Measurements from ENCODE around the gene PPEF1. TPM values are rescaled to one million over a fixed set of nuclear protein-coding genes. Genes with fewer than 3 reads are reported as not detected.

The PPEF1 gene
- total RNA-seq, 2 experiments from 2014 or later: not detected

DNA sequence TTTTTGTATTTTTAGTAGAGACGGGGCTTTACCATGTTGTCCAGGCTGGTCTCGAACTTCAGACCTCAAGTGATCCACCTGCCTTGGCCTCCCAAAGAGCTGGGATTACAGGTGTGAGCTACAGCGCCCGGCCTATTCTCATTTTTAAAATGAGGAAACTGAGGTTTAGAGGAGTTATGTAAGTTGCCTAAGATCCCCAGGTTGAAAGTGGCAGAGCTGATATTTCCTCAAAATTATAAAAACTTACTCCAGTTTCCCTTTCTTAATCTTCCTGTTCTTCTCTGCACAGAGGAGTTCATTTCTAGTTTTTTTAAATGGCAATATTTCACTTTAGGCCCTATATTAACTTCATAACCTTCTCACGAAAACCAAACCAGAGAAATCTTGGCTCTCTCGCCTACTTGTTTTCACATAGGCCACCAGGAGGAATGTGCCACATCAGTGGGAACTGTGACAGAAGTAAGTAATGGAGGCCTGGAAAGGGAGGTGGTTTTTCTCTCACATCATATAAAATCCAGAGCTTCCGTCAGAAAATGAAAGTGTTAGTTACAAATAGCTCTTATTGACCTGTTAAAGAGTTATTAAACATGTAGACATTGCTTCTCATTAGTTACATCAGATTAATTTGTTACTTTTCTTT is 19.5 kb upstream of the PPEF1 start:
- Mint-ChIP-seq H3K4me3 (no peak overlapping the region), H3K4me1 (no peaks in the 10 kb centered on the region), H3K36me3 (no peaks in the 10 kb centered on the region), H3K9me3 (no peaks in the 10 kb centered on the region), H3K27me3 (no peaks in the 10 kb centered on the region), H3K27ac (no peak overlapping the region)
- no peak for DNase-seq
- no peak for ATAC-seq (ENCODE audit: low read depth)
- POLR2A ChIA-PET: no interaction called here

- no peaks in the 10 kb centered on the region for H3K27me3 Mint-ChIP-seq
- DNase-seq: no peak
- POLR2A ChIA-PET: no interaction called here
Measured at GRCh38 chrX:18691431-18691830, 16.0 kb upstream of the PPEF1 start.

DNA sequence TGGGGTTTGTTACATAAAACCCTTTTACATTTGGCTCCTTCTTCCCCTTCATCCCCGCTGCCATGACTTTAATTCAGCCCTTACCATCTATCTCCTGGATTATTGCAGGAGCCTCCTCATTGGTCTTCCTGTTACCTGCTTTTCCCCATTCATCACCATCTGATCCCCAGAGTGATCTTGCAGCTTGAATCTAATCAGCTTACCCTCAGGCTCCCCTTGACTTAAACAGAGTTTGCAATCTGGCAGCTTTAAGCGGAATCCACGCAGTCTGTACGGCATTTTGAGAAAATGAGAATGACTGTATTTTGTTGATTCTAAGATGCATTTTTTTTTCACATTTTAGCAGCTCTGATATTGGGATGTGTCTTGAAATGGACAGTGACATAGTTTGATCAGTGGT is 14.9 kb upstream of the PPEF1 start:
- POLR2A ChIA-PET: no interaction called here
- ATAC-seq (ENCODE audit: low read depth) (no peak), DNase-seq (no peak)
- Mint-ChIP-seq H3K4me3 (no peak overlapping the region), H3K27me3 (no peaks in the 10 kb centered on the region), H3K4me1 (no peaks in the 10 kb centered on the region), H3K27ac (no peak overlapping the region), H3K36me3 (no peaks in the 10 kb centered on the region), H3K9me3 (no peaks in the 10 kb centered on the region)

More at GRCh38 chrX:18691431-18691830, 16.0 kb upstream of the PPEF1 start:
- Mint-ChIP-seq H3K4me1 (no peaks in the 10 kb centered on the region), H3K27ac (no peak overlapping the region), H3K9me3 (no peaks in the 10 kb centered on the region), H3K4me3 (no peak overlapping the region), H3K36me3 (no peaks in the 10 kb centered on the region)
- no peak for ATAC-seq (ENCODE audit: low read depth)

DNA sequence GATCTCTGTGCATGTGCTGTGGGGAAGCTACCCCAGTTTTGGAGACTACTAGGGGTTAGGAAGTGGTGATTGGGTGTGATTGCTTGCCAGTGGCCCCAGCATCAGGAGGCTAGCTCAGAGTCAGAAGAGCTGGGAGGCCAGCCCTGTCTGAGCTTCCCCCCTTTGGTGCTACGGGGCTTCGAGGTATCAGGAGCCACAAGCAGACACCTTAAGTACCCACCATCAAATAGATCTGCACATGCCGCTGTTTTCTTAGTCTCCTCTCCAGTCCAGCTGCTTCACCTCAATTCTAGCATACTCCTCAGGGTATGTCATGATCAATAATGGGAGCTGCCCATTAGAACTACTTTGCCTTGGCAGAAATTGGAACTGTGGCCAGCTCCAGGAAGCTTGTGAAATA is 10.8 kb upstream of the PPEF1 start:
- POLR2A ChIA-PET: no interaction called here
- no peak for ATAC-seq (ENCODE audit: low read depth)
- Mint-ChIP-seq H3K9me3 (no peaks in the 10 kb centered on the region), H3K27me3 (no peaks in the 10 kb centered on the region), H3K27ac (no peak overlapping the region), H3K36me3 (no peaks in the 10 kb centered on the region), H3K4me1 (no peaks in the 10 kb centered on the region), H3K4me3 (no peak overlapping the region)
- no peak for DNase-seq

DNA sequence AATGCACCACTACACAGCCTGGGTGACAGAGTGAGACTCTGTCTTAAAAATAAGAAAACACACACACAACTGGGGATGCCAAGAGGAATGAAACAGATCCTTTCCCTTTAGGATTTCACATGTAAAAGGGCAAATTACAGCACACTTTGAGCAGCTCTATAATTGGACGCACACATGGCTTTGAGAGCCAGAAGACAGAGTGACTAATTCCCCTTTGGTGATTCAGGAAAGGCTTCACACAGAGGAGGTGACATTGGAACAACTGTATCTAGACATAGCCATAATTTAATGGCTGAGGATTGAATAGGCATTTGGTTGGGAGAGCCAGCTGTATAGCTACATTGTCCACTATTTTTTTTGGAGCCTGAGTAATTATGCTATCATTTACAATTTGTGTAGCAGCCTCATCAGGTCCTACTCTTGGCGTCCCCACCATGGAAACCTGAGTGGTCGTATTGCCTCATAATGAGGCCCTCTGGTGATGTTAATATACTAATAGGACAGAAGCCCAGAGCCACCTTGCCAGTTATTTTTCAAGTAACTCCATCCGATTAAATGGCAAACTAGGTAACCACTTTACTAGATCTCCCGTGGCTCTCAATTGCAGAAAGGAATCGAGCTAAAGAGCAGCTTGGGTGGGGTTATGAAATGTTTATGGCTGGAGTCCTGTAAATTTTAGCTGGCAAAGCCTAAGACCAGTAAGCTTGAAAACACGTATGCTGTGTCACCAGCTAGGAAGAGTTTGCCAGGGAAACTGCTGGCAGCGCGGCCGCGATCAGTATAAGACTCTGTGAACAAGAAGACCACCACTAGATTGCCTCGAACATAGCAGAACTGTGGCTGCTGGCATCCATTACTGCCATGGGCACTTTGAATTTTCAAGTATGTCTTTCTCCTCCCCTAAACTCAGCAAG is 8.5 kb upstream of the PPEF1 start:
- DNase-seq (no peak), ATAC-seq (ENCODE audit: low read depth) (no peak)
- Mint-ChIP-seq H3K27me3 (no peaks in the 10 kb centered on the region), H3K9me3 (no peaks in the 10 kb centered on the region), H3K4me3 (no peak overlapping the region), H3K36me3 (no peaks in the 10 kb centered on the region), H3K27ac (no peak overlapping the region), H3K4me1 (no peaks in the 10 kb centered on the region)
- POLR2A ChIA-PET: no interaction called here

DNA sequence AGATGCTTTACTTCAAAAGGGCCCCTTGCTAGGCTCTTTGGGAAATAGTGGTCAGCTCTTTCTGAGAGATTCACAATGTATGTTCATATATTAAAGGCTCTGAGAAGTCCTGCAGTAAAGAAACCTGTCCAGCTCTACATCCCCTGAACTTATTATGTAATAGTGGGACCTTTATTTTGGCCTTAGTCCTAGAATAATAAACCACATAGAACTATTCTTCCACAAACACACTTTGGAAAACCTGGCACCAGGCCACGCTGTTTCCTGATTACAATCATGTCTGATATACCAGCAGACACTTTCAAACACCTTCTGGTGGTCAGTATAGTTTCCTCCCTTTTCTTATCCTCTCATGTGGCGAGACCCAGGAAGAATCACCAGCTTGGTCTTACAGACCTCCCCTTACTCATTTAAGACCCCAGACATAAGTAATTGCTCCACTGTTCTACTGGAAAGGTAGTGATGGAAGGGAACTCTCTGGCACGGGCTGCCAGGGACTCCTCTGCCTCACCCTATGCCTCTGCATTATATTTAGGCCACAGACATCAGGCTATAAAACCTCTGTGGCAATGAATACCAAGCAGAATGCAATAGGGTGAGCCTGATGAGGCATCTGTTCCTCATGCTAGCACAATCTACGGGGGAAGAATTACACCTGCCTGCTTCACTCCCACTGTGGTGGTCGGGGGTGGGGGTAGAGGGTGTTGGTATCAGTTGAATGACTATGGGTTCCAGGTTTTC is 5.7 kb upstream of the PPEF1 start:
- DNase-seq: no peak
- Mint-ChIP-seq H3K36me3 (no peaks in the 10 kb centered on the region), H3K9me3 (no peaks in the 10 kb centered on the region), H3K27me3 (no peaks in the 10 kb centered on the region), H3K27ac (no peak overlapping the region), H3K4me3 (no peak overlapping the region), H3K4me1 (no peaks in the 10 kb centered on the region)
- no peak for ATAC-seq (ENCODE audit: low read depth)
- POLR2A ChIA-PET: no interaction called here

DNA sequence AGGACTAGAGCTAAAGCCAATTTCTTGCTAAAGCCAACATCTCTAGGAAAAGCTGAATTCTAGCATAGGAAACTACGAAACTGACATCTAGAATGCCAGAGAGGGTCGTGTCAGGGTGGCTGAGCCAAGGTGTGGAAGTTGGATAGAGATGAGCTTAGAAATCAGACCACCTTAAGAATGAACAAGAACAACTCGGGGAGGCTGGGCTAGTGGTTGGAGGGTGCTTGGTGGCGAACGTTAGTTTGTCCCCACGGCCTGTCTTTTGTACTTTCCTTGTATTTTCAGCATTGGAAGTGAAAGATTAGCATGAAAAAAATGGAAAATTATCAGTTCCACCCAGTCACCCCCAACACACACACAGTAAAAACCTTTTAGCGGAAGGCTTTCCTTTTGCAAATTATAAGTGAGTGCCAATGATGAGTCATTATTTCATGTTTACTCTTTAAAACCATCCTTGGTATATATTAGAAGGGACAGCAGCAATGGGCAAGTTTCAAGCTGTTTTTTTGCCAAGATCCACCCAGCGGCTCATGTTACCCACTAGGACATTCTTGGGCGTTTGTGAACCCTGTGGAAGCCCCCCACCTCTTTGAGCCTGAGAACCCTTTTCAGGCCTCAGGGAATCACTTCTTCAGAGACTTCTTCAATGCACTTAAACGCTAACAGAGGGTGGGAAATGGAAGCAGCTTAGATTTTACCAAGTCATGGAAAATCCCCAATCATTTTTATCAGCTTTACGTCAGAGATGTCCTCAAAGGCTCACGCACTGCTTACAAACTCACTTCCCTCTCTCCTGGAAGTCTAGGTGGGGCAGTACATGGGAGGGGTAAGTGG is 4.9 kb upstream of the PPEF1 start:
- DNase-seq (no peak), ATAC-seq (ENCODE audit: low read depth) (no peak)
- Mint-ChIP-seq H3K27me3 (no peaks in the 10 kb centered on the region), H3K27ac (no peak overlapping the region), H3K4me1 (no peaks in the 10 kb centered on the region), H3K36me3 (no peaks in the 10 kb centered on the region), H3K4me3 (no peak overlapping the region), H3K9me3 (no peaks in the 10 kb centered on the region)
- POLR2A ChIA-PET: no interaction called here

- no peak overlapping the region for H3K27ac Mint-ChIP-seq
- POLR2A ChIA-PET: no interaction called here
Measured at GRCh38 chrX:18709833-18710232, 2.4 kb downstream of the PPEF1 start.

DNA sequence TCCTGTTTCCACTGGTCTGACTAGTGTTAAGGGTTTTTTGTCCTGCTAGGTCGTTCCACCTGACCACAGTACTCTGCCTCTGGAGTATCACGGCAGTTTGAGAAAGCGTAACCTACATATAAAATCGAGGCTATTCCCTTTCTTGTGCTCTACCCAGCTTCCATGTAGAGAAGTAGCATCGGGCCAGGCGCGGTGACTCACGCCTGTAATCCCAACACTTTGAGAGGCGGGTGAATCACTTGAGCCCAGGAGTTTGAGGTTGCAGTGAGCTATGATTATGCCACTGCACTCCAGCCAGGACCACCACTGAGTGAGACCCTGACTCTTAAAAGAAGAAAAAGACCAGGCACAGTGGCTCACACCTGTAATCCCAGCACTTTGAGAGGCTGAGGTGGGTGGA is 7.5 kb downstream of the PPEF1 start:
- Mint-ChIP-seq H3K4me1 (no peaks in the 10 kb centered on the region), H3K9me3 (no peaks in the 10 kb centered on the region), H3K36me3 (no peaks in the 10 kb centered on the region), H3K27me3 (no peaks in the 10 kb centered on the region), H3K4me3 (no peak overlapping the region), H3K27ac (no peak overlapping the region)
- POLR2A ChIA-PET: no interaction called here
- DNase-seq: no peak
- no peak for ATAC-seq (ENCODE audit: low read depth)

More at GRCh38 chrX:18709833-18710232, 2.4 kb downstream of the PPEF1 start:
- ATAC-seq (ENCODE audit: low read depth) (no peak), DNase-seq (no peak)
- Mint-ChIP-seq H3K36me3 (no peaks in the 10 kb centered on the region), H3K27me3 (no peaks in the 10 kb centered on the region), H3K9me3 (no peaks in the 10 kb centered on the region), H3K4me1 (no peaks in the 10 kb centered on the region), H3K4me3 (no peak overlapping the region)

DNA sequence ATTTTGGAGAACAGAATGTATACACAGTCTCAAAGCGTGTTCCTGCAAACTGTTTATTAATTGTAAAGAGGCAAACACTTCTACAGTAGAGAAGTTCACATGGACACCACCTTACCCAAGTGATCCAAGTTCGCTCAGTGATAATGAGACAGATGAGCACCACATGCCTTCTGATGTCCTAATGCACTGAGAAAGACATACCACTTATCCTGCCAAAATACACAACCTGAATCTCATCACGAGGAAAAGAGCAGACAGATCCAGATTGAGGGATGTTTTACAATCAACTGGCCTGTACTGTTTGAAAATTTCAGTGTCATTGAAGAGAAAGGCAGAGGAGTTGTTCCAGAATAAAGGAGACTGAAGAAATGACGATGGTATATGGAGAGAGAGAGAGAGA is 12.4 kb downstream of the PPEF1 start:
- Mint-ChIP-seq H3K27me3 (no peaks in the 10 kb centered on the region), H3K27ac (no peak overlapping the region), H3K4me1 (no peaks in the 10 kb centered on the region), H3K4me3 (no peak overlapping the region), H3K36me3 (no peaks in the 10 kb centered on the region), H3K9me3 (no peaks in the 10 kb centered on the region)
- POLR2A ChIA-PET: no interaction called here
- DNase-seq (no peak), ATAC-seq (ENCODE audit: low read depth) (no peak)

DNA sequence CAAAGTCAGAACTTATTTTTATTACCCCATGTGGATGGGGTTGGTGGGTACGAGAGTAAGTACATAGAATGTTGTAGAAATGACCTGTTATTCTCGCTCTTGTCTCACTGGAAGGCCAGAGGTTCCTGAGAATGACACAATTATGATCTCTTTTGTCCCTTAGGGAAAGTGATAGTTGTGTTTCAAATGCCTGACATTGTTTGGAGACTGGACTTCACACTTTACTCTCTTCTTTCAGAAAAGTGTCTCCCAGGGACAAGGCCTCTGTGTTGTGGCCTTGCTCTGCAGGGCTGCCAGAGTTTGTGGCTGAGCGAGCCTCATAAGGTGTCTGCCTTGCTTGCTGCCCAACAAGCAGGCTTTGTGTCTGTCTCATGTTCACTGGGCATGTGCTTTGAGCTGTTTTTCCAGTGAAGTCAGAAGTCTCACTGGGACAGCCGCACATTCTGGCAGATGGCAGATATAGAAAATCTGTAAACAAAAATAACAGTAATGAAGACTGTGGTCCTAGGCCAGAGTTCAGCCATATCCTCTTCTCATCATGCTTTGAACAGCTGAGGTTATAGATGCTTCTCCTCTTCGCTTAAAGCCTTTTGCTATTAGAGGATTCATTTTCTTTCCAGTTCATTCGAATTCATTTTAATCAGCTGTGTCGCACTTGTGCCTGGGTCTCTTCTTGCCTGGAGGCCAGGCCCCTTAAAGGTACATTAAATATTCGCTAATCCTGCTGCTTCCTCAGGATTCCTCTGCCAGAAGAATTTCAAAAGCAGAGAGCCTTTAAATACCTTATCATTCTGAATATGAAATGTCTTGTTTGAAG is 14.4 kb downstream of the PPEF1 start:
- POLR2A ChIA-PET: no interaction called here
- H3K9me3 Mint-ChIP-seq: no peaks in the 10 kb centered on the region
- ATAC-seq (ENCODE audit: low read depth) (no peak), DNase-seq (no peak)
- H3K27ac Mint-ChIP-seq: no peak overlapping the region
- peaks cover 2% of the 10 kb centered on the region for H3K4me1 Mint-ChIP-seq
- H3K27me3 Mint-ChIP-seq: no peaks in the 10 kb centered on the region
- H3K4me3 Mint-ChIP-seq: no peak overlapping the region
- no peaks in the 10 kb centered on the region for H3K36me3 Mint-ChIP-seq

DNA sequence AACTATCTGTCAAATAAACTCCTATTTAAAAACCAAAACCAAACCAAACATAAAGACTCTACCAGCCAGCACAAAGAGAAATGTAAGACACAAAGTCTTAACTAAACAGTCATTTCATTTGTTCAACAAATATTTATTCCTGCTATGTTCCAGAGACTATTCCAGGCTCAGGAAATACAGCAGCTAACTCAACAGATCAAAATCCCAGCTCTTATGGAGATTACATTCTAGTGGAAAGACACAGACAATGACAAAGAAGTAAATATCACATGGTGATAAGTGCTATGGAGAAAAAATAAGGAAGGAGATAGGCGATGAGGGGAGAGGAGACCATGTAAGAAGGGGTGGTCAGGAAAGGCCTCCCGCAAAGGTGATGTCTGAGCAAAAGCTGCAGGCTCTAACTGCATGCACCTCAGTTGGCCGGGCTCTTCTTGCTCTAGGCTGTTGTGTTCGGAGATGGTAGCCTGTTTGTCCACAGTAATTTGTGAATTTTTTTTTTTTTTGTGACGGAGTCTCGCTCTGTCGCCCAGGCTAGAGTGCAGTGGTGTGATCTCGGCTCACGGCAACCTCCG is 15.1 kb downstream of the PPEF1 start:
- no peak overlapping the region for H3K27ac Mint-ChIP-seq
- DNase-seq: no peak
- no peaks in the 10 kb centered on the region for H3K27me3 Mint-ChIP-seq
- H3K36me3 Mint-ChIP-seq: no peaks in the 10 kb centered on the region
- H3K9me3 Mint-ChIP-seq: no peaks in the 10 kb centered on the region
- ATAC-seq (ENCODE audit: low read depth): no peak
- no peak overlapping the region for H3K4me3 Mint-ChIP-seq
- H3K4me1 Mint-ChIP-seq: peaks cover 2% of the 10 kb centered on the region
- POLR2A ChIA-PET: no interaction called here

All from activated naive CD8-positive, alpha-beta T cell treated with anti-CD3 and anti-CD28 coated beads, Interleukin-2, amount 10 ng/mL, durations not matched to agents 7 days and 5 days (primary cell).